Immature natural killer cell (primary cell): Measurements from ENCODE around the gene MAP2K3. TPM values are rescaled to one million over a fixed set of nuclear protein-coding genes. Genes with fewer than 3 reads are reported as not detected.
A peak's percentile ranks its signal among the peaks of the same experiment; 100 is the strongest.

ENCODE experiments used
- DNase-seq, 3 donors: peaks; one replicate each; pipeline ENCODE4 v3.0.0; 2022; ENCODE audit warnings: mixed read lengths in 1 of 3
- H3K27ac Mint-ChIP-seq, 6 donors: one replicate each; pipeline ENCODE4 v1.8.0; 2020; ENCODE audit warnings: mixed read lengths in 6 of 6, mild to moderate bottlenecking in 5 of 6, inconsistent platforms in 4 of 6, moderate library complexity in 3 of 6
- H3K27me3 Mint-ChIP-seq, 3 donors: one replicate each; pipeline ENCODE4 v1.8.0; 2020 to 2021; ENCODE audit warnings: low read depth in 3 of 3, mild to moderate bottlenecking in 3 of 3, mixed read lengths in 3 of 3, moderate library complexity in 3 of 3, inconsistent platforms in 1 of 3
- H3K36me3 Mint-ChIP-seq, 3 donors: one replicate each; pipeline ENCODE4 v1.8.0; 2020; ENCODE audit warnings: mixed read lengths in 3 of 3, inconsistent platforms in 2 of 3, mild to moderate bottlenecking in 2 of 3
- H3K4me1 Mint-ChIP-seq, 2 donors: one replicate each; pipeline ENCODE4 v1.8.0; 2020; ENCODE audit warnings: inconsistent platforms in 2 of 2, mild to moderate bottlenecking in 2 of 2, mixed read lengths in 2 of 2, moderate library complexity in 1 of 2
- H3K4me3 Mint-ChIP-seq, 5 donors: one replicate each; pipeline ENCODE4 v1.8.0; 2020; ENCODE audit warnings: mild to moderate bottlenecking in 5 of 5, mixed read lengths in 5 of 5, inconsistent platforms in 3 of 5, moderate library complexity in 3 of 5
- H3K9me3 Mint-ChIP-seq, 6 donors: one replicate each; pipeline ENCODE4 v1.8.0; 2020; ENCODE audit warnings: mild to moderate bottlenecking in 6 of 6, mixed read lengths in 6 of 6, inconsistent platforms in 4 of 6, moderate library complexity in 3 of 6
- polyA plus RNA-seq, 3 donors: library from polyadenylated mRNA; unstranded; fragments of 300-500 nt; fragmentation: Illumina TruSeq; gene quantifications; one replicate each; pipeline ENCODE4 v1.2.3, GENCODE V29; 2021

Gene MAP2K3
- polyA plus RNA-seq, 3 donors from 2014 or later: 66.6 to 136 (median 93.9) TPM

DNA sequence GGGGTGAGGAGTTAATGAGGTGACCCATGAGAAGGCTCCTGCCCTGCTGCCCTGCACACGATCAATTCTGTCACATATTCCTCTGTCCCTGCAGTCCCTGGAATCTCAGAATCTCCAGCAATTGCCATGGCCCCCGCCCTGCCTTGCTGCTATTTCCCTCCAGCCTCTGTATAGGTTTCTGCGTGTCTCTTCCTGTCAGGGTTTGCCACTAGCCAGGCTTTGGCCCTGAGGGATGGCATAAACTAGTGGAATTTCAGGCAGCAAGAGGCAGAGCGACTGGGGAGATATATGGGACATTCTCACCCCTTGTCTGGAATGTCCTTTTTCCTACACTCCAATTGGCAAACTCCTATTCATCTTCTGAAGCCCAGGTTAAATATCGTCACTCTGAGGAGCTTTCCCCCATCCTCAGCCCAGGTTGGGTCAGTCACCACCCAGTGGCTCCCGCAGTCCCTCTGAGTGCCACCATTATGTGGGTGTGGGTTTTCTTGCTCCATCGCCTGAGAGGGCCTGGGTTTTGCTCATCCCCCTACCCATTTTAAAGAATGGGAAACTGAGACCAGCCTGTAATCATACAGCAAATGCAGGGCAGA, 15.8 kb upstream of the MAP2K3 start:
- Mint-ChIP-seq H3K9me3 (no peaks in the 10 kb centered on the region), H3K27me3 (peaks cover 0 to 3% (median 3%) of the 10 kb centered on the region in 3 donors), H3K27ac (peak overlapping the region; percentile 87 to 94 (median 93)), H3K4me3 (peak overlapping the region; percentile 60 to 81 (median 73)), H3K4me1 (peaks cover 34 to 38% of the 10 kb centered on the region in 2 donors), H3K36me3 (no peaks in the 10 kb centered on the region)
- no peak for DNase-seq

- no peak for DNase-seq
- peak overlapping the region; percentile 87 to 94 (median 93) for H3K27ac Mint-ChIP-seq
- H3K27me3 Mint-ChIP-seq: peaks cover 0 to 3% (median 3%) of the 10 kb centered on the region in 3 donors
- H3K36me3 Mint-ChIP-seq: no peaks in the 10 kb centered on the region
- H3K4me1 Mint-ChIP-seq: peaks cover 34 to 38% of the 10 kb centered on the region in 2 donors
- H3K4me3 Mint-ChIP-seq: peak overlapping the region in 3 of 5 donors; percentile 10 to 76 (median 43)
- no peaks in the 10 kb centered on the region for H3K9me3 Mint-ChIP-seq
Observed at GRCh38 chr17:21269394-21269793, 15.1 kb upstream of the MAP2K3 start.

DNA sequence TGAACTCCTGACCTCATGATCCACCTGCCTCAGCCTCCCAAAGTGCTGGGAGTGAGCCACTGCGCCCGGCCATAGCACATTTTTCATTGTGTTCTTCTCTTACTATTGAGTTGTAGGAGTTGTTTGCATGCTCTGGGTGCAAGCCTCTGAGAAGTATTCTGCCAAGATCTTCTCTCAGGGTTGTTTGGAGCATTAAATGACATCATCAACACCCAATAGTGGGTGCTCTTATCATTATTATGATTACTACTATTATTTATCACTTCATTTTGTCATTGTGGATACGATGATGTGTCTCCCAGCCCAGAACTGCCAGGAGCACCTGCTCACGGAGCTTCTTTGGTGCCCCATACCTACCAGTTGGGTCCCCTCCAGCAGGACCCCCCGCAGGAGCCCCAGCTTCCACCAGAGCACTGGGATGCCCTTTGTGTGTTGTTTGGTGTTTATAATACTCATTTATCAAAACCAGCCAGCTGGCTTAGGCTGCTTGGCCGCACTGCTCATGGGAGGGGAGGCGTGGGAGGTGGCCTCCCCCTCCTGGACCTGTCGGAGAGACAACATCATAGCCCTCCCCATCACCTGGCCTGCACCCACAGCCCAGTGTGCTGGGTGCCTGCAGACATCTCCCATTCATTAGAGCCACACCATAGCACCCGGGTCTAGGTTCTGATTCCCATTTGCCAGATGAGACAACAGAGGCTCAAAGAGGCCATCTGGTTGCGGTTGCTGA, 12.9 kb upstream of the MAP2K3 start:
- no peak for DNase-seq
- H3K4me3 Mint-ChIP-seq: no peak overlapping the region
- peaks cover 46 to 50% of the 10 kb centered on the region in 2 donors for H3K4me1 Mint-ChIP-seq
- no peaks in the 10 kb centered on the region for H3K36me3 Mint-ChIP-seq
- peaks cover 0 to 3% (median 0%) of the 10 kb centered on the region in 3 donors for H3K27me3 Mint-ChIP-seq
- H3K27ac Mint-ChIP-seq: peak overlapping the region in 1 of 6 donors; percentile 10
- no peaks in the 10 kb centered on the region for H3K9me3 Mint-ChIP-seq

DNA sequence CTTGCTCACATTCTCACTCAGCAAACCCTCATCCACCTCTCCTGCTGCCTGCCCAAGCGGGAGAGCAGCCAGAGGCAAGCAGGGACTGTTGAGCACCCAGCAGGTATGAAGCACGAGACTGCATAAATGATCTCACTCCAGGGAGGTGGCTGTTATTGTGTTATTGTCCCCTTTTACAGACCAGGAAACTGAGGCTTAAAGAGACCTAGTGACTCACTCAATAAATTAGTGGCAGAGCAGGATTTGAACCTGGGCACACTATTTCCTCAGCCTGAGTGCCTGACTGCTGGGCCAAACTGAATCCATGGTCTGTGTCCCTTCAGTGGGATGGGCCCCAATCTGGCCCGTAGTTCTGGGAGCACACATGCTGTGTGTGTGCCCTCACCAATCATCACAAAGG, 12.3 kb upstream of the MAP2K3 start:
- DNase-seq: no peak
- Mint-ChIP-seq H3K36me3 (no peaks in the 10 kb centered on the region), H3K27ac (peak overlapping the region in 1 of 6 donors; percentile 23), H3K4me1 (peaks cover 42 to 43% of the 10 kb centered on the region in 2 donors), H3K4me3 (no peak overlapping the region), H3K27me3 (peaks cover 0 to 3% (median 0%) of the 10 kb centered on the region in 3 donors), H3K9me3 (no peaks in the 10 kb centered on the region)

- no peaks in the 10 kb centered on the region for H3K9me3 Mint-ChIP-seq
- H3K4me1 Mint-ChIP-seq: peaks cover 33 to 35% of the 10 kb centered on the region in 2 donors
- H3K4me3 Mint-ChIP-seq: peak overlapping the region in 1 of 5 donors; percentile 18
- H3K36me3 Mint-ChIP-seq: no peaks in the 10 kb centered on the region
- H3K27me3 Mint-ChIP-seq: peaks cover 0 to 4% (median 3%) of the 10 kb centered on the region in 3 donors
- peak overlapping the region in 1 of 6 donors; percentile 61 for H3K27ac Mint-ChIP-seq
- DNase-seq: no peak
Observed at GRCh38 chr17:21272881-21273792, 11.4 kb upstream of the MAP2K3 start.

- no peaks in the 10 kb centered on the region for H3K9me3 Mint-ChIP-seq
- peaks cover 0 to 3% (median 1%) of the 10 kb centered on the region in 3 donors for H3K27me3 Mint-ChIP-seq
- no peak for DNase-seq
- H3K27ac Mint-ChIP-seq: peak overlapping the region in 5 of 6 donors; percentile 49 to 89 (median 81)
- H3K4me1 Mint-ChIP-seq: peaks cover 23 to 25% of the 10 kb centered on the region in 2 donors
- peak overlapping the region; percentile 84 to 97 (median 91) for H3K4me3 Mint-ChIP-seq
- H3K36me3 Mint-ChIP-seq: no peaks in the 10 kb centered on the region
Observed at GRCh38 chr17:21275047-21275578, 9.4 kb upstream of the MAP2K3 start.

- Mint-ChIP-seq H3K27ac (peak overlapping the region; percentile 80 to 97 (median 90)), H3K4me1 (peaks cover 24 to 29% of the 10 kb centered on the region in 2 donors), H3K27me3 (peaks cover 0 to 3% (median 1%) of the 10 kb centered on the region in 3 donors), H3K4me3 (peak overlapping the region; percentile 84 to 97 (median 91)), H3K9me3 (no peaks in the 10 kb centered on the region), H3K36me3 (no peaks in the 10 kb centered on the region)
- peak; percentile 92 for DNase-seq
Observed at GRCh38 chr17:21275579-21276263, 8.8 kb upstream of the MAP2K3 start.

DNA sequence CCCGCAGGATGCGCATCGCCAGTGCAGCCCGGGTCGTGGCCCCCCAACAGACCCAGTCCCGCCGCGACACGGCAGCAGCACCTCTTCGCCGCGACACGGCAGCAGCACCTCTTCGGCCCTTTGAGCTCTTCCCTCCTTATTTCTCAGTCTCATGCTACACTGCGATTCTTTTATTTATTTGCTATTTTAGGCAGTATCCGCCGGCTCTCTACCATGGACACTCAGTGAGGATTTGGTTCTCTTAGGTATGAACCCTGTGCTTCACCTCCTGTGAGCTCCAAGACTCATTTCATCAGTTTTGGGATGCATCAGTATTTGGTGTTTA, 8.3 kb upstream of the MAP2K3 start:
- Mint-ChIP-seq H3K9me3 (no peaks in the 10 kb centered on the region), H3K27me3 (peaks cover 0 to 3% (median 1%) of the 10 kb centered on the region in 3 donors), H3K27ac (peak overlapping the region; percentile 86 to 97 (median 90)), H3K36me3 (no peaks in the 10 kb centered on the region), H3K4me1 (peaks cover 24 to 29% of the 10 kb centered on the region in 2 donors), H3K4me3 (peak overlapping the region; percentile 84 to 97 (median 91))
- no peak for DNase-seq

DNA sequence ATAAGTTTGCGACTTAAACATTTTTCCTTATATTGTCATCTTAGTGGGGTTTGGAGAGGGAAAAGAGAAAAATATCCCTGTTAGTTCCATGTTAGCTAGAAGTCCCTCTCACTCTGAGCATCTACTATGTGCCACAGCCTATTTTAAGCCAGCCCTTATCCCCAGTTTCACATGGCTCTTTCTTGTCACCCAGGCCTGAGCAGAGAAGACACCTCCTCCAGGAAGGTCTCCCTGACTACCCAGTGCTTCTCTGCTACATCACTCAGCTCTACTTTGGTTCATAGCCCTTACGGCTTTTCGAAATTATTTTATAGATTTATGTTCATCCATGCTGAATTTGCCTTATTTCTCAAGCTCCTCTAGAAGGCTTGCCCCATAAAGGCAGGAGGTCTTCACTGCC, 7.2 kb upstream of the MAP2K3 start:
- no peak for DNase-seq
- H3K27me3 Mint-ChIP-seq: peaks cover 0 to 4% (median 1%) of the 10 kb centered on the region in 3 donors
- H3K27ac Mint-ChIP-seq: peak overlapping the region in 4 of 6 donors; percentile 35 to 53 (median 44)
- peak overlapping the region; percentile 6 to 52 (median 36) for H3K4me3 Mint-ChIP-seq
- no peaks in the 10 kb centered on the region for H3K36me3 Mint-ChIP-seq
- no peaks in the 10 kb centered on the region for H3K9me3 Mint-ChIP-seq
- H3K4me1 Mint-ChIP-seq: peaks cover 25 to 29% of the 10 kb centered on the region in 2 donors

DNA sequence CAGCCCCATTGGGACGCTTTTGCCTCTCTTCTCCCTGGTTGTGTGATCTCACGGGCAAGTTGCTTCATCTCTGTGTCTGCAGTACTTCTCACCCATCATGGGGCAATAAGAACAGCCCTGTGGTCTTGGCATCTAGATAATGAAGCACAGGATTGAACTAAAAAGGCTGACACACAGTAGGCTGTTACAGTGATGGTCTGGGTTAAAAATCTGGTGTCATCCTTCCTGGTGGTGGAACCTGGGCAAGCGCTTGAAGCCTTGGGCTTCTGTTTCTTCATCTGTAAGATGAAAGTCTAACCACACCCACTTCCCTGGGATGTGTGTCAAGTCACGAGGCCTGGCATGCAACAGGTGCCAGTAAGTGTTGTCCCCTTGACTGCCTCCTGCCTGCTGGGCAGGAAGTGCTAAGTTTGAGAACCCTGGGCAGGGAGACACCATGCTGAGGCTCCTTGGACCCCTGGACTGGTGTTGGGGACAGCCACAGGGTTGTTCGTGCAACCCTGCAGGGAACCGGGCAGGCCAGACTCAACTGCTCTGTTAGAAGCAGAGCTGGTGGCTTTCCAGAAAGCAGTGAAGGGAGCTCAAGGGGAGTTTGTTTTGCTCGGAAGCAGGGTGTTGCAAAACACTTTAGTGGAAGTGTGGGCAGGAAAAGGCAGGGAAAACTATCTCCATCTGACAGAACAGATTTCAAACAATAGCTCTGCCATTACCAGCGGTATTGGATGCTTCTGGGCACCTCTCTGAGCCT, 5.9 kb upstream of the MAP2K3 start:
- H3K27me3 Mint-ChIP-seq: peaks cover 0 to 8% (median 1%) of the 10 kb centered on the region in 3 donors
- H3K4me3 Mint-ChIP-seq: peak overlapping the region in 1 of 5 donors; percentile 20
- peak overlapping the region in 3 of 6 donors; percentile 24 to 48 (median 46) for H3K27ac Mint-ChIP-seq
- H3K9me3 Mint-ChIP-seq: no peaks in the 10 kb centered on the region
- H3K36me3 Mint-ChIP-seq: no peaks in the 10 kb centered on the region
- no peak for DNase-seq
- peaks cover 29 to 32% of the 10 kb centered on the region in 2 donors for H3K4me1 Mint-ChIP-seq

DNA sequence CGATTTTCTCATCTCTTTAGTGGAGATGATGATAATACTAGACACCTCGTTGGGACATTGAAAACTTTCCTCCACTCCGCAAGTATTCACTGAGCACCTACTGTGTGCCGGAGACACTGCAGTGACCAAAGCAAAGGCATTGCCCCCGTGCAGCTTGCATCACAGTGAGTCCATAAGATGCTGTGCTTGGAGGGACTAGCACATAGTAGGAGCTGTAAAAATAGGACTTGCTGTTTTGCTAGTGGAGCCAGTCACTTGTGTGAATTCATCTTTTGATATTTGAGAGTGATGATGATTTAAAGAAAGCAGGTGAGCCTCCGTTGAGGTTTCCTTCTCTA, 5.3 kb upstream of the MAP2K3 start:
- H3K27ac Mint-ChIP-seq: peak overlapping the region in 1 of 6 donors; percentile 43
- no peaks in the 10 kb centered on the region for H3K9me3 Mint-ChIP-seq
- no peak overlapping the region for H3K4me3 Mint-ChIP-seq
- H3K36me3 Mint-ChIP-seq: no peaks in the 10 kb centered on the region
- DNase-seq: no peak
- H3K4me1 Mint-ChIP-seq: peaks cover 29 to 35% of the 10 kb centered on the region in 2 donors
- peaks cover 0 to 8% (median 4%) of the 10 kb centered on the region in 3 donors for H3K27me3 Mint-ChIP-seq

- H3K4me3 Mint-ChIP-seq: no peak overlapping the region
- H3K4me1 Mint-ChIP-seq: peaks cover 29 to 35% of the 10 kb centered on the region in 2 donors
- no peaks in the 10 kb centered on the region for H3K36me3 Mint-ChIP-seq
- H3K9me3 Mint-ChIP-seq: no peaks in the 10 kb centered on the region
- DNase-seq: no peak
- H3K27ac Mint-ChIP-seq: peak overlapping the region in 5 of 6 donors; percentile 25 to 89 (median 79)
- peaks cover 0 to 8% (median 6%) of the 10 kb centered on the region in 3 donors for H3K27me3 Mint-ChIP-seq
Observed at GRCh38 chr17:21279582-21279981, 4.9 kb upstream of the MAP2K3 start.
